GM18499 (cell line): ENCODE results near the gene TIMM23B.
"Not testable (repeated sequence)": the region's sequence is repeated elsewhere in the genome, so short reads cannot be mapped to it uniquely, and the experiment has no call there.

Experiments used
- ATAC-seq: cut with Tn5 transposase; IDR thresholded peaks from one replicate; pipeline ENCODE4 v1.9.1; 2021; ENCODE audit warnings: moderate number of reproducible peaks; ENCODE audit not compliant: insufficient read depth, unreplicated experiment

The TIMM23B gene, protein sequence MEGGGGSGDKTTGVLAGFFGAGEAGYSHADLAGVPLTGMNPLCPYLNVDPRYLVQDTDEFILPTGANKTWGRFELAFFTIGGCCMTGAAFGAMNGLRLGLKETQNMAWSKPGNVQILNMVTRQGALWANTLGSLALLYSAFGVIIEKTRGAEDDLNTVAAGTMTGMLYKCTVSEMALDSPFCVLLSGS

DNA sequence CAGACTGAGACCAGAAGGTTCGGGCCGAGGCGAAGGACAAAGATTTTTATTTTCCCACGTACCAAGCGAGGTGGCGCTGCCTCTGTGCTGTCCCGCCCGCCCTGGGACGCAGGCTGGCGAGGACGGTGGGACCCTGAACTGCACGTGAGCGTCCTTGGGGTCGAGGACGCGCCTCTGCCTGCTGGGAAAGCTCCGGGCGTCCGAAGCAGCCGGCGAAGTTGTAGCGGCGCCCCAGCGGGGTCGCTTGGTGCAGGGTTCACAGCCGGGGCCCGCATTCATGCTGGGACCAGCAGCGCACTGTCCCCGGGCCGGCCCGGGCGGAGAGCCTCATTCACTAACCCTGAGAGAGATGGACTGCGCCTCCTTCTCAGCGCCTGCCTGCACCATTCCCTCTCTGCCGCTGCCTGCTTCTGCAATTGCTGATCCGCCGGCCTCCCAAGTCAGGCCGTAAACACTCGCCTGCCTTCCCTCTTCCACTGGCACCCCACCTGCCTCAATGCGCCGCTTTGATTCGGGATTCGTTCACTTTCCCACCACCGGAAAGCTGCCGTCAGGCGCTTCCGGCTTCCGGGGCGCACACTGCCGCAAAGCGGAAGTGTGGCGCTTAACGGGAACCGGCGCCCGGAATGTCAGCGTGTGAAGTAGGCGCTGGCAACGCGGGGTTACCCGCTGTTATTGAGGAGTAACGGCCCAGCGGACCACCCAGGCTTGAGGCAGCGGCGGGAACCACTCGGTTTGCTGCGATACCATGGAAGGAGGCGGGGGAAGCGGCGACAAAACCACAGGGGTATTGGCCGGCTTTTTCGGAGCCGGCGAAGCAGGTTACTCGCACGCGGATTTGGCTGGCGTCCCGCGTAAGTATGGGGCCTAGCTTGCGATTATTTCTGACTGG is at the start of gene TIMM23B, which contains the start of gene PARG:
TSS of gene TIMM23B (plus strand) at position 607 of the 892 bp plus-strand sequence. CDS start at position 749, 142 bp downstream.
TSS of gene PARG (minus strand) at position 581 of the 892 bp plus-strand sequence. CDS start at position 279, 302 bp downstream.
- ATAC-seq, result peak; percentile 38

DNA sequence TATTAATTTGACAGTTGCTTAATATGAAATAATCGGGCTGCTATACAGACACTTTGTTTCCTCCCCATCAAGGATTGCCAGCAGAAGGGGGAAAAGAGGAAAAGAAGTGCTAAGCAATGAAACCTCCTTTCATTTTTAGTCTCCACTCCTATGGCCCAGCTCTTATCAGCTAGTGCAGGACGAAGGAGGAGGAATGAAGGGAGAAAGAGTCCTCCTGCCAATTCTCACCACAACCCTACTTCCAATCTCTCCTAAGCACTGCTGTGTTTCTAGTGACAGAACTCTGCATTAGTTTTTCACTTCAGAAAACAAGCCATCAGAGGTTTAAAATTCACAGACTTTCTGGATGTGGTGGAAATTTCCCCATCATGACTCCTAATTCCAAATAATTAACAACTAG is 41.9 kb upstream of the TIMM23B start:
- not testable (repeated sequence) for ATAC-seq

DNA sequence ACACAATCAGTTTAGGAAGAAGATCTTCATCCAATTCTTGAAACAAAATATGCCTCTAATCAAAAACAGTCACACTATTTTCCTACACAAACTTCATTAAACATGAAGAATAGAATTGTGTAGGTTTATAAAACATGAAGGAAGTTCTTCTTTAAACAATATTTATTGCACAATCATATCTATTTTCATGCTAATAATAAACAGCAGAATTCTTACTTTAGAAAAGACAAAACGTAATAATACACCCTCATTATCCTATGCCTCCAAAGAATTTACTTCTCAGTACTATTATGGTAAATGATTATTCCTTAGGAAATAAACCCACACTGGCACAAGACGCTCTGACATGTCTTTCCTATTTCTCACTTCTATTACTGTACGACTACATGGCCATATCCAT is 41.4 kb upstream of the TIMM23B start:
- not testable (repeated sequence) for ATAC-seq

DNA sequence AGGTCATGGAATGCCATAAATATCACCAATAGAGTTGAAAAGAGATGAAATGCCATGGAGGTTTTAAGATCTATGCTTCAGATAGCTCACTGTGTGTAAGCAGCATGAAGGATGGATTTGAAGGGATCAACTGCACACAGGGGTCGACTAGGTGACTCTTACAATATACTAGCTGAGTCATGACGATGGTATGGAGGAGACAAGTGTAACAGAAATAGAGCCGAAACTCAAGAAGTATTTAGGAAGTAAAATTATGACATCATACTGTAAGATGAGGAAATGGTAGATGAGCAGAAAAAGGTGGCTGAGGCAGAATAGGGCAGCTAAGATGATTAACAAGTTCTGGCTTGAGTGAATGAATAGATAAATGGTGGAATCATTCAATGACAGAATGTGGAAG is 38.0 kb upstream of the TIMM23B start:
- ATAC-seq, result not testable (repeated sequence)

DNA sequence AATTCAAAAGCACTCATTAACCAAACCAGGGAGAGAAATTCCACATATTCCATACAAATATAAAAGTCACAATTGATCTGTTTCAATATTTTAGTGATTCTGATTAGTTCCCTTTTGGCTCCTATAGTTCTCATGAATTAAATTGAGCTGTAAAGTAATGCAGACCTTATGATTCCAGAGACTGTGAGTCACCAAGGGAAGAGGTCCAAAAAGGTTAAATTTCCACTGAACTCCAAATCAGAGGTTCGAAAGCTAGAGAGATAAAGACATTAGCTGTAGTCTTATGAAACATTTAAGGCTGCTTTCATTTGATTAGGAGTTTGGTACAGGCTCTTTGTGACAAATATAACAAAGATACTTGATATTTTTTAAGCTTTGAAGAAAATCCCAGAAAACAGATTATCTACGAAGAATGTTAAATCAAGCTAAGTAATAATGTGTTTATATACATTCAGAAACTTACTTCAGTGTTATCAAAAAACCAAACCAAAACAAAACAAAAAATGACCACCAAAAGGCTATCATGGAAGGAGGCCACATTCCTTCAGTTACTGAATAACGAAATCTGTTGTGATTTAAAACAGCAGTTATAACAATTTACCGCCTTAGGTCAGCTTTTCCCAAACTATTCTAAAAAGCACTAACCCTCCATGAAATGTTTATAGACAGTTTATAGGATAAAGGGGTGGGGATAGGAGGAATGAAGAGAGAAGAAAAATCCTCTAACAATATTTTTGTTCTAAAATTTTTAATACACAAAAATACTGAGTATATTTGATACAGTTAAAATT is 33.4 kb upstream of the TIMM23B start:
- ATAC-seq, result not testable (repeated sequence)

DNA sequence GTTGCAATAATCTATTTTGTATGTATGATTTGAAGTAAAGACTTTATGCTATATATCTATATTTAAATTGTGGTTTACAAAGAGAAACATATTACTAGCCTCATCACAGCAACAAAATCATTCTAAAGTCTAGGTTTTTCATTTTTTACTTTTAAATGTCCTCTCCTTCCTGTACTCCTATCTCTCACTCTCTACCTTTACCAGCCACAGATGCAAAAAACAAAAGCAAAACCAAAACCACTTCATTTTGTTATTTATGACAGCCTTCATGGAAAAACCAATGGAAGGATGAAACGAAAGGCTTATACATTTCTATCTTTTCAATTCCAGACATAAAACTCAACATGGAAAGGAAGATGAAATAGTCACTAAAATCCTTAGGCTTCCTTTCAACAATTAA is 31.6 kb upstream of the TIMM23B start:
- ATAC-seq, result not testable (repeated sequence)

DNA sequence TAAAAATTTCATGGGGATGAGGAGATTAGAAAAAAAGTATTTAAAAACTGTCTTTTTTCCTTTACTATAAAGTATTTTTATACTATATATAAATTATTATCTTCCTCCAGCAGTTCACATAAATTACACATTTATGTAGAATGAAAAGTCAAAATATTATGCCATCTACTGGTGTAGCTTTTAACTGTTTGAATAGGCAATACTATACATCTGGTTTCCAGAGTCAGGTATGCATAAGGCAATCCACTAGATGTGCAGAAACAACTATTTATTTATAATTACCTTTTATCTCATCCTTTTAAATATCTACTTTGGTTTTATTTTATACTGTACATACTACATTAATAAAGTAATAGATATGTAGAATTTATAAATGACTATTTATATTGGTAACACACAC is 25.4 kb upstream of the TIMM23B start:
- ATAC-seq, result not testable (repeated sequence)

DNA sequence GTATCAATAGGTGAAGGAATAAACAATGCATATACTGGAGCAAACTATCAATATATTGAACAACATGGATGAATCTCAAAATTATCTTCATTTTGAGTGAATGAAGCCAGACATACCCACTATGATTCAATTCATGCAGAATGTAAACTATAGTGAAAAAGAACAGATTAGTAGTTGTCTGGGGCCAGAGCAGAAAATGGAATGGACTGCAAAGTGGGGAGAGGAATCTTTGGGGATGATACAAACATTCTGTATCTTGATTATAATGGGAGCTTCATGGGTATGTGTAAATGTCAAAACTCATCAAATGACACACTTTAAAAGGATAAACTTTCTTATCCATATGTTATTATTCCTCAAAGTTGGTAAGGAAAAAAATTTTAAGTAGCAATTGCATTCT is 23.9 kb upstream of the TIMM23B start:
- ATAC-seq, result not testable (repeated sequence)

DNA sequence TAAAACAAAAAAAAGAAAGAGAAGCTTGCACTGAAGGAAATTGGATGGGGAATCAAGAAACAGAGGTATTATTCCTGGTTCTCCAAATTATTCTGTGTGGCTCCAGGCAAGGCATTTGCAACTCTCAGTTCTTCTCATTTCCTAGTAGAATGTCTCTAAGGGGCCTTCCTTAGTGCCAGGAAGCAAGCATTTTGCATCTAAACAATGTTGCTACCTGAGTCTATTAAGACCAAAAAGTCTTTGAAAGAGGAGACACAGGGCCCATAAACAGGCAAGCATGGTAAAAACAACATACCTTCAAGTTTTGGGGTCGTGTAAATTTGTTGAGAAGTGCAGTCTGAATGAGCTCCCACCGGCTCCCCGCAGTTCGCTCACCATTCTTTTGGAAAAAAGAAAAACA is 19.8 kb upstream of the TIMM23B start:
- ATAC-seq, result not testable (repeated sequence)

DNA sequence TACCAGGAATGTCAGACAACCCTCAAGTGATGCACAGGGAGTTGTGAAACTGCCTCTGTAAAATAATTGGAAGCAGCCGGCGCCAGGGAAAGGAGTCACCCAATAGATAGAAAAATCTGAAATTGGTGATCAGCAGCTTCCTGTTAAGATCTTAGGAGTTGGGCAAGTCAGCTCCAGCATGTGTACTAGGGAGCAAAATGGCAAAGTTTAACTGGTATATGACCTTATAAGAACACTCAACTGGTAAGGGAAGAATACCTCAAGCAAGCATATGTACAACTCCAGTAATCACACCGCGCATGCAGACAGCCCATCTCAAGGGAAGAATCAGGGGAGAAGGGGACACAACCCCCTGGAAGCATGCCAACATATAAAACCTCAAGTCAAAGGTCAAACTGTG is 18.3 kb upstream of the TIMM23B start:
- not testable (repeated sequence) for ATAC-seq

DNA sequence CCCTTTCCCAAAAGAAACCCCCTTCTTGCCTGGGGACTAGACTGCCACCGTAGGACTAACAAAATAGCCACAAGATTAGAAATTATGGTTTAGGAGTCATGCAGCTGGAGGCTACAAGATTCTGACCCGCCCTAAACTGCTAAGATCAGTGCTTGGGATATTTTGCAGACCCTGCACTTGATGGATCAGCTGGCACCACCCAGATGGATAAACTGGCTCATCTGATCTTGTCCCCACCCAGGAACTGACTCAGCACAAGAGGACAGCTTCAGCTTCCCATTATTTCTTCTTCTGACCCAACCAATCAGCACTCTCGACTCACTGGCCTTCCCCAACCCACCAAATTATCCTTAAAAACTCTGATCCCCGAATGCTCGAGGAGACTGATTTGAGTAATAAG is 10.6 kb upstream of the TIMM23B start:
- ATAC-seq, result not testable (repeated sequence)

DNA sequence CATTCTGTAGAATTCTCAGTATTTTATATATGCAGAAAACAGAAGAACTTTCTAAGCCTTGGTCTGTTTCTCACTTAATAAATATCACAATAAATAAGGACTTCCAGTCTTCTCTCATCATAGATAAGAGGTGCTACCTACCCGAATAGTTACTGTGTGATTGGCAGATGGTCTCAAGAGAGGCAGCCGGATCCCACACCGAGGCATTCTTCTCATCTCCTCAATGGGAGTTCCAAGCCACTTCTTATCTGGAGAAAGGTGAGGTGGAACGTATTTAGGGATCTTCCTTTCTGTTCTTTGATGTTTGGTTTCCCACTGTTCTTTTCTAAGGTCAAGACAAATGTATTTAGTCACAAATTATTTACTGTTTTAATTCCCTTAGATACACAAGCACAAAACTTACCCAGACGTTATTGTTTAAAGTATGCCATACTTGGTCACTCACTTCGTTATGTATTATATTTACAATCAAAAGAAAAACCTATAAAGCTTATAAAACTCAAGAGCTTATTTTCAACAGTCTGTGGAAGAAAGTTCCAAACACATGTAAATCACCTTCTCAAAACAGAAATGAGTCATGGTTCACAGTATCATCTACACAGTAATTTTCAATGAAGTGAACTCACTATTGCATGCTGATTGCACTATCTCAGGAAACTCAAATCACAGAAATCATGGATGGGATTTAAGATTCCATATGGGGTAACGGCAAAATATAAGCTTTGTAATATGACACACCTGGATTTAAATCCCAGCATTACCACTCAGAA is 9.7 kb upstream of the TIMM23B start:
- not testable (repeated sequence) for ATAC-seq

DNA sequence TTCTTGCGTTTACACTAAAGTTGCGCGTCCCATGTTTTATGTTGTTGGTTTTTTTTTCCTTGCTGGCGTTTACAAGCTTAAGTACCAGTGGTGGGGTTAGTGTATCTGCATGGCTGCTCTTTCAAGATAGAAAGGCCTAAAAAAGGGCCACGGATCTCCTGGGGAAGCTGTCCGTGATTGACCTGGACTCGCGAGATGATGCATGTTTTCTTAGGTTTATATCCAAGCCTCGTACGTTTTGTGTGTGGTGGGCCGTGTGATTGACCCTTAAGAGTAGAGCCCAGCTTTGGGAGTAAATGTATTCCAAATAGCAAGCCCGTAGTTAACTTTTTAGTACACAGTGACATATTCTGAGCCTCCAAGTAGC is 469 bp downstream of the TIMM23B start:
- peak; percentile 17 for ATAC-seq

DNA sequence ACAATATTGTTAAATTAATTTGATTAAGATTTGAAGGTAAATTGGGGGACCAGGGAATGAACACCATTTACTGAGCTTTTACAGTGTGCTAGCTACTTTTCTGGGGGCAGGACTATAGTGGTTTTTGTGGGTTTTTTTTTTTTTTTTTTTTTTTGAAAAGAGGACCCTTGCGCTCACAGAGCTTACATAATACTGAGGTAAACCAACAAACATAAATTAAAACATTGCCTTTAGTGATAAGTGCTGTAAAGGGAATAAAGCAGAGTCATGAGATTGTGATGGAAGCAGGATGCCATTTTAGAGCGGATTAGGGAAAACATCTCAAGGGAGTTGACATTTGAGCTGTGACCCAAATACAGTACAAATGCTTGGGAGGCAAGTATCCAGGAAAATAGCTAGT is 1.8 kb downstream of the TIMM23B start:
- ATAC-seq, result not testable (repeated sequence)

DNA sequence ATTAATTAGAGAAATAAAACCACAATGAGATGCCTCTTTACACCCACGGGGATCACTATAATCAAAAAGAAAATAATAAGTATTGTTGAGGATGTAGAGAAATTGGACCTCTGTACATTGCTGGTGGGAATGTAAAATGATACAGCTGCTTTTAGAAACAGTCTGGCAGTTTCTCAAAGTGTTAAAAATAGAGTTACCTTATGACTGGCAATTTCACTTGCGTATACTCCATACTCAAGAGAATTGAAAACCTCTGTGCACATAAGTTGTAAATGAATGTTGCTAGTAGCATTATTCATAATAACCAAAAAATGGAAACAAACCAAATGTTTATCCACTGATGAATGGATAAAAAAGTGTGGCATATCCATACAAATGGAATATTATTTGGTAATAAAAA is 6.3 kb downstream of the TIMM23B start:
- peak; percentile 82 for ATAC-seq

DNA sequence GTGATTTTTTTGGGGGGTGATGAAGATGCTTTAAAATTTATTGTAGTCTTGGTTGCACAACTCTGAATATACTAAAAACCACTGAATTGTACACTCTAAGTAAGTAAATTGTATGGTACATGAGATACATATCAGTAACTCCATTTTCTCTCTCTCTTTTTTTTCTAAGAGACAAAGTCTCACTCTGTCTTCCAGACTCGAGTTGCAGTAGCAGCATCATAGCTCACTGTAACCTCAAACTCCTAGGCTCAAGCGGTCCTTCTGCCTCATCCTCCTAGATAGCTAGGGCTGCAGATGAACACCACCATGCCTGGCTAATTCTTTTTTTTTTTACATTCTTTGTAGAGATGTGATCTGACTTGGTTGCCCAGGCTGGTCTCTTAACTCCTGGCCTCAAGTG is 6.9 kb downstream of the TIMM23B start:
- not testable (repeated sequence) for ATAC-seq

DNA sequence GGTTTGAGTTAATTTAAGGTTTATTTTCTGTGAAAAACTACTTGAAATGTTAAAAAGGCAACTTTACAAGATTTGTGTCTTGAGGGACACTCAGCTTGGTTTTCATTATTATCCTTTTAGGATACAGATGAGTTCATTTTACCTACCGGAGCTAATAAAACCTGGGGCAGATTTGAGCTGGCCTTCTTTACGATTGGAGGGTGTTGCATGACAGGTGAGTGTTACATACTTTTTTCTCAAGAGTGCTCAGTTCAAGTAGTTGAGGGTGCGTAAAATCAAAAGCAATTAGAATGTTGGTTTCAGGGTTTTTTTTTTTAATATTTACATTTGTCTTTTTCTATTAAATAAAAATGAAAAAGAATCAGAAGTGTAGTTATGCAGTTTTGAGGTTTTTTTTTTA is 10.2 kb downstream of the TIMM23B start:
- not testable (repeated sequence) for ATAC-seq

DNA sequence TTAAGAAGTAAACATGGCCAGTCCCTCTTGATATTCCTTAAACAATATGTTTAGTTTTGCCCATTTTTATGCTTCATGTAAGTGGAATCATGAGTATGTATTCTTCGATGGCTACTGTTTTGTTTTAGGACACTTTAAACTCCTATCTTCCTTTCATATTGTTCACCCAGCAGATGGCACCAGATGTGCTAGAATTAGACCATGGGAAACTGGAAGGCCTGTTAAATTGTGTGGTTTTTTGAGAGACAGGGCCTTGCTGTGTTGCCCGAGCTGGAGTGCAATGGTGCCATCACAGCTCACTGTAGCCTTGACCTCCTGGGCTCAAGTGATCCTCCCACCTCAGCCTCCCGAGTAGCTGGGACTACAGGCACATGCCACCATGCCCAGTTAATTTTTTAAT is 11.3 kb downstream of the TIMM23B start:
- ATAC-seq, result not testable (repeated sequence)

DNA sequence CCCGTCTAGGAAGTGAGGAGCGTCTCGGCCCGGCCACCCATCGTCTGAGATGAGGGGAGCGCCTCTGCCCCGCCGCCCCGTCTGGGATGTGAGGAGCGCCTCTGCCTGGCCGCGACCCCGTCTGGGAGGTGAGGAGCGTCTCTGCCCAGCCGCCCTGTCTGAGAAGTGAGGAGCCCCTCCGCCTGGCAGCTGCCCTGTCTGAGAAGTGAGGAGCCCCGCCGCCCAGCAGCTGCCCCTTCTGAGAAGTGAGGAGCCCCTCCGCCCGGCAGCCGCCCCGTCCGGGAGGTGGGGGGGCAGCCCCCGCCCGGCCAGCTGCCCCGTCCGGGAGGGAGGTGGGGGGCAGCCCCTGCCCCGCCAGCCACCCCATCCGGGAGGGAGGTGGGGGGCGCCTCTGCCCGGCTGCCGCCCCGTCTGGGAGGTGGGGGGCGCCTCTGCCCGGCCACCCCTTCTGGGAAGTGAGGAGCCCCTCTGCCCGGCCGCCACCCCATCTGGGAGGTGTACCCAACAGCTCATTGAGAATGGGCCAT is 28.5 kb downstream of the TIMM23B start:
- not testable (repeated sequence) for ATAC-seq

DNA sequence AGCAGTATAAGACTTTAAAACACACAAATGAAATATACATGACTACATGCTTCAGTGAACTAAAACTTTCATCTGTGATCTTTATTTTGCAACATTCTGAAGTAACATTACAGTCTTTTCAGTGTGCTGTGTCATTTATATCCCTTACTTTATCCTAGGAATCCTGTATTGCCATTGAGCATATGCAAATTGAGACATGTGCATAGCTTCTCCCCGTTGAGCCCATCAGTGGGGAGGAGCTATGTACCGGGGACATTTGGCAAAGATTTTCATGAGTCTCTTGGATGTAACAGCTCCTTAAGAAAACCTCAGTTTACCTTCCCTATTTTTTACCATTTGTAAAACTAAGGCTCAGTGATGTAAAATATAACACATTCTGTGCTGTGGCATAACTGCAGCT is 29.6 kb downstream of the TIMM23B start:
- not testable (repeated sequence) for ATAC-seq
